Measurements from ENCODE around the gene GALNT4. TPM values are rescaled to one million over a fixed set of nuclear protein-coding genes. Genes with fewer than 3 reads are reported as not detected.

GALNT4 gene
- polyA plus RNA-seq, 1 experiment: 2.1 TPM

- ChIA-PET POLR2A (no interaction called here), CTCF (interaction anchor here (0.8 to 2.8 kb wide), 17 partner anchors 8 to 1396 kb away, joined by 3 to 9 read pairs (median 3); partner anchors contain the start of gene ATP2B1)
Observed at GRCh38 chr12:89544022-89544421, 19.4 kb upstream of the GALNT4 start.

GRCh38 chr12:89542912-89543592, 18.5 kb upstream of the GALNT4 start:
- peak; percentile 87 for TF ChIP-seq CTCF (IDR thresholded peaks at IDR 0.05; ENCODE audit: insufficient read depth, low read depth, low read length)
- CTCF ChIA-PET: interaction anchor here (0.6 to 2.8 kb wide), 22 partner anchors 8 to 1396 kb away, joined by 3 to 9 read pairs (median 3); partner anchors contain the start of gene ATP2B1
- Histone ChIP-seq H3K36me3 (ENCODE audit: control insufficient read depth, insufficient read depth, low read length) (no peaks in the 10 kb centered on the region), H3K27me3 (ENCODE audit: control insufficient read depth, insufficient read depth, low read length) (no peaks in the 10 kb centered on the region), H3K4me3 (ENCODE audit: low read depth, low read length) (no peak overlapping the region)
- DNase-seq (ENCODE audit: low read depth): no peak
- POLR2A ChIA-PET: no interaction called here

More at GRCh38 chr12:89544022-89544421, 19.4 kb upstream of the GALNT4 start:
- Histone ChIP-seq H3K4me3 (ENCODE audit: low read depth, low read length) (no peak overlapping the region), H3K27me3 (ENCODE audit: control insufficient read depth, insufficient read depth, low read length) (no peaks in the 10 kb centered on the region), H3K36me3 (ENCODE audit: control insufficient read depth, insufficient read depth, low read length) (no peaks in the 10 kb centered on the region)
- no peak for TF ChIP-seq CTCF (IDR thresholded peaks at IDR 0.05; ENCODE audit: insufficient read depth, low read depth, low read length)
- DNase-seq (ENCODE audit: low read depth): no peak

GRCh38 chr12:89542236-89542635, 17.6 kb upstream of the GALNT4 start:
- no peak for TF ChIP-seq CTCF (IDR thresholded peaks at IDR 0.05; ENCODE audit: insufficient read depth, low read depth, low read length)
- Histone ChIP-seq H3K27me3 (ENCODE audit: control insufficient read depth, insufficient read depth, low read length) (no peaks in the 10 kb centered on the region), H3K4me3 (ENCODE audit: low read depth, low read length) (no peak overlapping the region), H3K36me3 (ENCODE audit: control insufficient read depth, insufficient read depth, low read length) (no peaks in the 10 kb centered on the region)
- ChIA-PET CTCF (interaction anchor here (0.6 to 2.8 kb wide), 11 partner anchors 9 to 1395 kb away, joined by 3 to 9 read pairs (median 4); no protein-coding TSS in a partner anchor), POLR2A (no interaction called here)
- no peak for DNase-seq (ENCODE audit: low read depth)

GRCh38 chr12:89540586-89540985, 16.0 kb upstream of the GALNT4 start:
- CTCF ChIA-PET: interaction anchor here (1.3 to 1.4 kb wide), 2 partner anchors 523 to 1369 kb away, joined by 3 to 4 read pairs; no protein-coding TSS in a partner anchor
- POLR2A ChIA-PET: no interaction called here
- DNase-seq (ENCODE audit: low read depth): no peak
- Histone ChIP-seq H3K36me3 (ENCODE audit: control insufficient read depth, insufficient read depth, low read length) (no peaks in the 10 kb centered on the region), H3K4me3 (ENCODE audit: low read depth, low read length) (no peak overlapping the region), H3K27me3 (ENCODE audit: control insufficient read depth, insufficient read depth, low read length) (no peaks in the 10 kb centered on the region)
- TF ChIP-seq CTCF (IDR thresholded peaks at IDR 0.05; ENCODE audit: insufficient read depth, low read depth, low read length): no peak

GRCh38 chr12:89539426-89540223, 15.0 kb upstream of the GALNT4 start:
- Histone ChIP-seq H3K27me3 (ENCODE audit: control insufficient read depth, insufficient read depth, low read length) (no peaks in the 10 kb centered on the region), H3K4me3 (ENCODE audit: low read depth, low read length) (no peak overlapping the region), H3K36me3 (ENCODE audit: control insufficient read depth, insufficient read depth, low read length) (no peaks in the 10 kb centered on the region)
- TF ChIP-seq CTCF (IDR thresholded peaks at IDR 0.05; ENCODE audit: insufficient read depth, low read depth, low read length): no peak
- ChIA-PET POLR2A (no interaction called here), CTCF (interaction anchor here (1.0 to 1.5 kb wide), 4 partner anchors 15 to 1315 kb away, joined by 3 to 7 read pairs (median 3); partner anchors contain the start of gene GALNT4)
- no peak for DNase-seq (ENCODE audit: low read depth)
